H9 (cell line): ENCODE results near the gene RBMS2. TPM values are rescaled to one million over a fixed set of nuclear protein-coding genes. Genes with fewer than 3 reads are reported as not detected.
A peak's percentile ranks its signal among the peaks of the same experiment; 100 is the strongest.

Experiments used
- DNase-seq: peaks from one replicate; pipeline ENCODE4 v3.0.0-alpha.2; 2017
- H2AFZ ChIP-seq: one replicate; pipeline ENCODE4 v1.6.1; 2013; ENCODE audit warnings: mild to moderate bottlenecking, low read length, control low read depth, moderate library complexity
- H2AK5ac ChIP-seq: 2 replicates; pipeline ENCODE4 v1.6.1; 2013; ENCODE audit warnings: low read length, control low read depth, mixed read lengths; ENCODE audit not compliant: insufficient read length
- H2BK120ac ChIP-seq: one replicate; pipeline ENCODE4 v1.6.1; 2013; ENCODE audit warnings: low read depth, mild to moderate bottlenecking, low read length, control low read depth, inconsistent platforms; ENCODE audit not compliant: poor library complexity, severe bottlenecking
- H2BK12ac ChIP-seq: 2 replicates; pipeline ENCODE4 v1.6.1; 2013; ENCODE audit warnings: low read length, control low read depth, mixed read lengths, low read depth; ENCODE audit not compliant: insufficient read length
- H2BK15ac ChIP-seq: 2 replicates; pipeline ENCODE4 v1.6.1; 2013; ENCODE audit warnings: low read depth, low read length, control low read depth
- H2BK20ac ChIP-seq: one replicate; pipeline ENCODE4 v1.6.1; 2013; ENCODE audit warnings: low read depth, mild to moderate bottlenecking, low read length, control low read depth, inconsistent platforms; ENCODE audit not compliant: poor library complexity, severe bottlenecking
- H2BK5ac ChIP-seq: 2 replicates; pipeline ENCODE4 v1.6.1; 2013; ENCODE audit warnings: low read length, control low read depth, mixed read lengths; ENCODE audit not compliant: insufficient read length
- H3K14ac ChIP-seq: 2 replicates; pipeline ENCODE4 v1.6.1; 2013; ENCODE audit warnings: low read length, control low read depth; ENCODE audit not compliant: insufficient read depth
- H3K18ac ChIP-seq: 2 replicates; pipeline ENCODE4 v1.6.1; 2013; ENCODE audit warnings: low read depth, mild to moderate bottlenecking, mixed read lengths, low read length, control low read depth; ENCODE audit not compliant: insufficient read length
- H3K23ac ChIP-seq: 2 replicates; pipeline ENCODE4 v1.6.1; 2013; ENCODE audit warnings: low read length, control low read depth, mixed read lengths, low read depth; ENCODE audit not compliant: insufficient read length
- H3K23me2 ChIP-seq: 2 replicates; pipeline ENCODE4 v1.6.1; 2013; ENCODE audit warnings: low read depth, mild to moderate bottlenecking, mixed read lengths, low read length, control low read depth; ENCODE audit not compliant: insufficient read length, poor library complexity, severe bottlenecking
- H3K27ac ChIP-seq: 2 replicates; pipeline ENCODE4 v1.5.1; 2013; ENCODE audit warnings: low read length, control low read depth, mixed read lengths, low read depth; ENCODE audit not compliant: insufficient read length
- H3K27me3 ChIP-seq: 2 replicates; pipeline ENCODE4 v1.6.1; 2013; ENCODE audit warnings: low read length, control low read depth, inconsistent platforms; ENCODE audit not compliant: insufficient read depth
- H3K4ac ChIP-seq: 2 replicates; pipeline ENCODE4 v1.6.1; 2013; ENCODE audit warnings: low read depth, mild to moderate bottlenecking, control low read depth, inconsistent platforms, low read length, moderate library complexity
- H3K4me1 ChIP-seq: 2 replicates; pipeline ENCODE4 v1.6.1; 2013; ENCODE audit warnings: low read length, control low read depth, inconsistent platforms; ENCODE audit not compliant: insufficient read depth
- H3K4me2 ChIP-seq: 2 replicates; pipeline ENCODE4 v1.6.1; 2013; ENCODE audit warnings: low read length, control low read depth, mixed read lengths; ENCODE audit not compliant: insufficient read length, insufficient read depth
- H3K56ac ChIP-seq: 2 replicates; pipeline ENCODE4 v1.6.1; 2013; ENCODE audit warnings: low read depth, mild to moderate bottlenecking, mixed read lengths, low read length, control low read depth; ENCODE audit not compliant: insufficient read length
- H3K79me1 ChIP-seq: 2 replicates; pipeline ENCODE4 v1.6.1; 2013; ENCODE audit warnings: low read depth, mild to moderate bottlenecking, moderate library complexity, low read length, control low read depth, inconsistent platforms; ENCODE audit not compliant: insufficient read depth, poor library complexity, severe bottlenecking
- H3K79me2 ChIP-seq: 2 replicates; pipeline ENCODE4 v1.6.1; 2013; ENCODE audit warnings: low read length, control low read depth, inconsistent platforms; ENCODE audit not compliant: insufficient read depth
- H3K9ac ChIP-seq: 2 replicates; pipeline ENCODE4 v1.6.1; 2013; ENCODE audit warnings: low read length, control low read depth, mixed read lengths; ENCODE audit not compliant: insufficient read length; ENCODE audit errors: extremely low read depth
- H3K9me3 ChIP-seq: one replicate; pipeline ENCODE4 v1.6.1; 2013; ENCODE audit warnings: low read depth, low read length, inconsistent platforms; ENCODE audit not compliant: control insufficient read depth
- H3T11ph ChIP-seq: one replicate; pipeline ENCODE4 v1.6.1; 2013; ENCODE audit warnings: mild to moderate bottlenecking, low read length, control low read depth, inconsistent platforms
- H4K20me1 ChIP-seq: one replicate; pipeline ENCODE4 v1.6.1; 2013; ENCODE audit not compliant: control insufficient read depth, insufficient read length, insufficient read depth
- H4K5ac ChIP-seq: 2 replicates; pipeline ENCODE4 v1.6.1; 2013; ENCODE audit warnings: low read depth, mild to moderate bottlenecking, mixed read lengths, low read length, control low read depth; ENCODE audit not compliant: insufficient read length
- H4K8ac ChIP-seq: replicated peaks from 2 replicates; pipeline ENCODE4 v1.6.1; 2013; ENCODE audit warnings: low read length, control low read depth, mixed read lengths, low read depth; ENCODE audit not compliant: insufficient read length
- H4K91ac ChIP-seq: 2 replicates; pipeline ENCODE4 v1.6.1; 2013; ENCODE audit warnings: low read depth, mild to moderate bottlenecking, moderate library complexity, mixed read lengths, low read length, control low read depth; ENCODE audit not compliant: insufficient read length
- H3K27ac Mint-ChIP-seq, 3 experiments: 2 replicates in 2 of 3; 3 replicates in 1 of 3; pipeline ENCODE4 v1.8.0; 2020 to 2021; ENCODE audit warnings: mixed read lengths in 3 of 3, mild to moderate bottlenecking in 1 of 3, moderate library complexity in 1 of 3
- H3K27me3 Mint-ChIP-seq: 2 replicates; pipeline ENCODE4 v1.8.0; 2021; ENCODE audit warnings: low read depth, mild to moderate bottlenecking, moderate library complexity, mixed read lengths
- H3K36me3 Mint-ChIP-seq, 3 experiments: 2 replicates in 2 of 3; 3 replicates in 1 of 3; pipeline ENCODE4 v1.8.0; 2020 to 2021; ENCODE audit warnings: low read depth in 3 of 3, mixed read lengths in 3 of 3; ENCODE audit not compliant: insufficient read depth in 1 of 3
- H3K4me1 Mint-ChIP-seq, 2 experiments: 2 replicates each; pipeline ENCODE4 v1.8.0; 2020; ENCODE audit warnings: mixed read lengths in 2 of 2
- H3K4me3 Mint-ChIP-seq, 2 experiments: 2 replicates in 1 of 2; 3 replicates in 1 of 2; pipeline ENCODE4 v1.8.0; 2020 to 2021; ENCODE audit warnings: mild to moderate bottlenecking in 2 of 2, mixed read lengths in 2 of 2, moderate library complexity in 1 of 2
- H3K9me3 Mint-ChIP-seq, 2 experiments: 2 replicates in 1 of 2; 3 replicates in 1 of 2; pipeline ENCODE4 v1.8.0; 2020; ENCODE audit warnings: mild to moderate bottlenecking in 2 of 2, mixed read lengths in 2 of 2, moderate library complexity in 1 of 2
- WGBS: extraction: QIAGEN DNeasy Blood & Tissue Kit; methylation state at CpG from one replicate; pipeline ENCODE4 v1.1.7; 2013; ENCODE audit warnings: missing lambda C conversion rate, low lambda C conversion rate, mixed read lengths; ENCODE audit not compliant: insufficient read length; ENCODE audit errors: extremely low coverage; 5-methylcytosine and 5-hydroxymethylcytosine counted together
- total RNA-seq: library from RNA; stranded (reverse); gene quantifications from 2 replicates; pipeline ENCODE4 v1.2.1, GENCODE V29; 2021
- TF ChIP-seq, protein P1 (sequence below): fragments of 200-600 bp; sonication (generic); conservative IDR thresholded peaks from 3 replicates; pipeline ENCODE4 v1.8.0; 2021; ENCODE audit warnings: antibody characterized with exemption, mild to moderate bottlenecking

Gene RBMS2
- total RNA-seq, 1 experiment from 2014 or later: 9.5 TPM

DNA sequence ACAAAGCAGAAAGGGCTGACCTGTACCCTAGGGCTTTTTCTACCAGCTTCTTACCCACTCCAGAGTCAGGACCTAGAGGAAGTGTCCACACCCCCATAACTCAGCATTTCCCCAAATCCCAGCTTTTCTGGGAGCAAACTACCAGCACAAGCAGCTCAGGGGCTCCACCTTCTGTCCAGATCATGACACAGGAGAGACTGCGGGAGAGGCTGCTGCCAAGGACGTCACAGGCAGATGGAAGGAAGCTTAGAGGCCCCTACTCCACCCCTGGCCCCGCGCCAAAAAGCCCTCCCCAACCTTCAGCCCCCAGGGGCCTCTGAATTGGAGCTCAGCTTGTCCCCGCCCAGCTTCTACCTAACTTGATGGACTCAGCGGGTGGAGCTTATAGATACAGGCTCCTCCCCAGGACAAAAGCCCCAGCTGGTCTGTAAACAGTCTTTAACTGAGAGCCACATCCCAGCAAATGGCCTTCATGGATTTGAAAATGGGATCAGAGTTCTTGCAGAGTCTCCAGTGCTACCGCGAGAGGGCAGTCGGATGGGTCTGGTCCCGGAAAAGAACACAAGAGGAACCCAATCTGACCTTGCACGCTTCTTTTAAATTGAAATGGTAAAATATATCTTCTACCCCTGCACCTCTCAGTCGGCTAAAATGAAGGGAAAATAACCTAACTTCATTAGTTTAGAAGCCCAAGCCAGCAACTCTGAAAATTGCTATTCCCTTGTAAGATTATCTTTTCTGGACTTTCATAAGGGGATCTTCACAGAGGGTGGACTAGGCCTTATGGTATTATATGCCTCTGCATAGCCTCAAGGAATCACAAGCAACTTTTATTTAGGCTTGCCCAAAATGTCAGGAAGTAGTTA lies 115.3 kb downstream of the RBMS2 start:
- Mint-ChIP-seq H3K27ac (peak overlapping the region; percentile 96 to 98 (median 96); a peak in 6 of 7 replicates), H3K4me3 (peak overlapping the region; percentile 92 to 95), H3K9me3 (peaks cover 0 to 3% of the 10 kb centered on the region in 2 experiments; a peak in 1 of 5 replicates), H3K4me1 (peaks cover 55 to 60% of the 10 kb centered on the region in 2 experiments), H3K27me3 (no peaks in the 10 kb centered on the region), H3K36me3 (peaks cover 33 to 44% (median 36%) of the 10 kb centered on the region in 3 experiments; a peak in 6 of 7 replicates)
- H2BK20ac ChIP-seq: no peak overlapping the region
- no peak overlapping the region for H2BK12ac ChIP-seq
- no peaks in the 10 kb centered on the region for H4K20me1 ChIP-seq
- no peak overlapping the region for H2AFZ ChIP-seq
- no peak overlapping the region for H4K5ac ChIP-seq
- TF ChIP-seq, protein P1, sequence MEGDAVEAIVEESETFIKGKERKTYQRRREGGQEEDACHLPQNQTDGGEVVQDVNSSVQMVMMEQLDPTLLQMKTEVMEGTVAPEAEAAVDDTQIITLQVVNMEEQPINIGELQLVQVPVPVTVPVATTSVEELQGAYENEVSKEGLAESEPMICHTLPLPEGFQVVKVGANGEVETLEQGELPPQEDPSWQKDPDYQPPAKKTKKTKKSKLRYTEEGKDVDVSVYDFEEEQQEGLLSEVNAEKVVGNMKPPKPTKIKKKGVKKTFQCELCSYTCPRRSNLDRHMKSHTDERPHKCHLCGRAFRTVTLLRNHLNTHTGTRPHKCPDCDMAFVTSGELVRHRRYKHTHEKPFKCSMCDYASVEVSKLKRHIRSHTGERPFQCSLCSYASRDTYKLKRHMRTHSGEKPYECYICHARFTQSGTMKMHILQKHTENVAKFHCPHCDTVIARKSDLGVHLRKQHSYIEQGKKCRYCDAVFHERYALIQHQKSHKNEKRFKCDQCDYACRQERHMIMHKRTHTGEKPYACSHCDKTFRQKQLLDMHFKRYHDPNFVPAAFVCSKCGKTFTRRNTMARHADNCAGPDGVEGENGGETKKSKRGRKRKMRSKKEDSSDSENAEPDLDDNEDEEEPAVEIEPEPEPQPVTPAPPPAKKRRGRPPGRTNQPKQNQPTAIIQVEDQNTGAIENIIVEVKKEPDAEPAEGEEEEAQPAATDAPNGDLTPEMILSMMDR: peak; percentile 65
- H2BK120ac ChIP-seq: no peak overlapping the region
- H3K56ac ChIP-seq: no peak overlapping the region
- H2BK5ac ChIP-seq: no peak overlapping the region
- H4K8ac ChIP-seq: no peak overlapping the region
- no peak overlapping the region for H3K23ac ChIP-seq
- DNase-seq: peak; percentile 100
- no peak overlapping the region for H3K4ac ChIP-seq
- H2BK15ac ChIP-seq: no peak overlapping the region
- H2AK5ac ChIP-seq: no peak overlapping the region
- no peak overlapping the region for H4K91ac ChIP-seq
- peaks cover 25% of the 10 kb centered on the region for H3K23me2 ChIP-seq
- no peaks in the 10 kb centered on the region for H3K79me1 ChIP-seq
- peak overlapping the region; percentile 90 for H3K4me2 ChIP-seq
- H3K27ac ChIP-seq: no peak overlapping the region
- no peaks in the 10 kb centered on the region for H3K79me2 ChIP-seq
- no peak overlapping the region for H3K18ac ChIP-seq
- WGBS: no CpG with 5 or more reads among the region's 12 CpGs
- H3T11ph ChIP-seq: no peak overlapping the region
- H3K14ac ChIP-seq: no peak overlapping the region
- H3K4me1 ChIP-seq: peaks cover 9% of the 10 kb centered on the region; the same call in 1 of the 2 replicates
- no peak overlapping the region for H3K9ac ChIP-seq
- no peaks in the 10 kb centered on the region for H3K27me3 ChIP-seq
- no peaks in the 10 kb centered on the region for H3K9me3 ChIP-seq
